Measurements from ENCODE around the gene SPRED3.

The SPRED3 gene

DNA sequence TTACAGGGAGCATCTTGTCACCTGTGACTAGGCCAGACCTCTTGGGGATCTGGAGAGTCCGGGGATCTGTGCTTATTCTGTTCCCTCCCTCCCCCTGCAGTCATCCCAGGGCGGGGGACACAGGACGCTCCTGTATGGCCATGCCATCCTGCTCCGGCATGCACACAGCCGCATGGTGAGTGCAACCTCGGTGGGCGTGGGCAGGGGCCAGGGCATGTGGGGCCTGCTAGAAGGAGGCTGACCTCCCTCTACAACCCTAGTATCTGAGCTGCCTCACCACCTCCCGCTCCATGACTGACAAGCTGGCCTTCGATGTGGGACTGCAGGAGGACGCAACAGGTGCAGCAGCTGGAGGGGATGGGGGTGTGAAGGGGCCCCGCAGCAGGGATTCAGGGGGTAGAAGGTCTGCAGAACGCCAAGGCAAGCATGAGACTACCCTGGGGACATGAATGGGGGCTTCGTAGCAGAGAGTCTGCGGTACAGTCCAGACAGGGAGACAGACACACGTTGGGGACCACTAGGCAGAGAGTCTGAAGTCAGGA, 55.0 kb downstream of the SPRED3 start:
- FAIRE-seq (no peak), DNase-seq (ENCODE audit: low spot score) (no peak)

DNA sequence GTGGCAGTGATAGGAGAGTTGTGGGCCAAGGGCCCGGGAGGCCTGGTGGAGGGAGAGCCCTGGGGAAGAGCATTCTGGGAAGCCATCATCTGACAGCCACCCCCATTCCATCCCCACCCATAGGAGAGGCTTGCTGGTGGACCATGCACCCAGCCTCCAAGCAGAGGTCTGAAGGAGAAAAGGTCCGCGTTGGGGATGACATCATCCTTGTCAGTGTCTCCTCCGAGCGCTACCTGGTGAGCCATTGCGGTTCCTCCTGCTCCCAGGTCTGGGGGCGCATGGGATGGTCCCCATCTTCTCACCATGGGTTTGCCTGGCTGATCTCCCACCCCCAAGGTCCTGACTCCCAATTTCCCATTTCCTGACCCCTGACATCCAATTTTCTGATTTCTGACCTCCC, 55.5 kb downstream of the SPRED3 start:
- FAIRE-seq: no peak

DNA sequence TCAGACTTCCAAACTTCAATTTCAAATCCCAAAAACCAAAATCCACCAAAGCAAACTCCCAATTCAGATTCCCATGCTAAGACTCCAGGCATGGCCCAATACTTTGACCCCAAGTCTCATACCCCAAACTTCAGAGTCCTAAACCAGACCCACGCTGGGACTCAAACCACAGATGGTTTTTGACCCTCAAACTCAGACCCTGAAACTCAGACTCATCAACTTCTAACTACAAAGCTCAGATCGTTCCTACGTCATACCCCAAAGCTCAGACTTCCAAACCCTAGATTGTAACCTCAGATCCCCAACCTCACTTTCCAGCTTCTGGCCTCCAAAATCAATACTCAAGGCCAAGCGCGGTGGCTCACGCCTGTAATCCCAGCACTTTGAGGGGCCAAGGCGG, 56.9 kb downstream of the SPRED3 start:
- FAIRE-seq (no peak), DNase-seq (ENCODE audit: low spot score) (no peak)

More for the DNA sequence above, 55.5 kb downstream of the SPRED3 start:
- no peak for DNase-seq (ENCODE audit: low spot score)

DNA sequence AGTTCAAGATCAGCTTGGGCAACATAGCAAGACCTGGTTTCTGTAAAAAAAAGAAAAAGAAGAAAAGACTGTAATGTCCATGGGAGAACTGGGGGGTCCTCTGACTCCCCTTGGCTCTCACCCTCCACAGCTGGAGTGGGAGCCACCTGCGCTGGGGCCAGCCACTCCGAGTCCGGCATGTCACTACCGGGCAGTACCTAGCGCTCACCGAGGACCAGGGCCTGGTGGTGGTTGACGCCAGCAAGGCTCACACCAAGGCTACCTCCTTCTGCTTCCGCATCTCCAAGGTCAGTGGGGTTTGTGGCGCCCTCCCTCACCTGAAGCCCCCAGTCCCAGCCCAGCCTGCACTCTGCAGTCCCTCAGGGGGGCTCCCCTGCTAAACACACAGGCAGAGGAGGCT, 59.7 kb downstream of the SPRED3 start:
- FAIRE-seq (no peak), DNase-seq (ENCODE audit: low spot score) (no peak)

Data from urothelium cell line (cell line).